IPS-15b (cell line): ENCODE data around the gene PRM2.
"Not testable (repeated sequence)": the region's sequence is repeated elsewhere in the genome, so short reads cannot be mapped to it uniquely, and the experiment has no call there.

Source experiments
- H3K27me3 ChIP-seq: one replicate; pipeline ENCODE4 v1.6.1; 2013; ENCODE audit warnings: low read length; ENCODE audit not compliant: control insufficient read depth, insufficient read depth
- H3K36me3 ChIP-seq: one replicate; pipeline ENCODE4 v1.6.1; 2013; ENCODE audit warnings: low read length; ENCODE audit not compliant: control insufficient read depth, insufficient read depth
- H3K4me1 ChIP-seq: one replicate; pipeline ENCODE4 v1.6.1; 2013; ENCODE audit warnings: mild to moderate bottlenecking, low read length; ENCODE audit not compliant: control insufficient read depth, insufficient read depth
- H3K4me3 ChIP-seq: one replicate; pipeline ENCODE4 v1.5.1; 2013; ENCODE audit warnings: low read depth, low read length
- H3K9ac ChIP-seq: one replicate; pipeline ENCODE4 v1.6.1; 2013; ENCODE audit warnings: low read depth, mild to moderate bottlenecking, low read length
- H3K9me3 ChIP-seq: one replicate; pipeline ENCODE4 v1.6.1; 2013; ENCODE audit warnings: mild to moderate bottlenecking, low read length; ENCODE audit not compliant: control insufficient read depth, insufficient read depth

The PRM2 gene

GRCh38 chr16:11303405-11304138 lies 27.3 kb upstream of the PRM2 start:
- H3K27me3 ChIP-seq, result no peaks in the 10 kb centered on the region
- H3K9ac ChIP-seq, result no peak overlapping the region
- H3K36me3 ChIP-seq, result no peaks in the 10 kb centered on the region
- no peak overlapping the region for H3K4me3 ChIP-seq
- no peaks in the 10 kb centered on the region for H3K9me3 ChIP-seq
- peaks cover 2% of the 10 kb centered on the region for H3K4me1 ChIP-seq

DNA sequence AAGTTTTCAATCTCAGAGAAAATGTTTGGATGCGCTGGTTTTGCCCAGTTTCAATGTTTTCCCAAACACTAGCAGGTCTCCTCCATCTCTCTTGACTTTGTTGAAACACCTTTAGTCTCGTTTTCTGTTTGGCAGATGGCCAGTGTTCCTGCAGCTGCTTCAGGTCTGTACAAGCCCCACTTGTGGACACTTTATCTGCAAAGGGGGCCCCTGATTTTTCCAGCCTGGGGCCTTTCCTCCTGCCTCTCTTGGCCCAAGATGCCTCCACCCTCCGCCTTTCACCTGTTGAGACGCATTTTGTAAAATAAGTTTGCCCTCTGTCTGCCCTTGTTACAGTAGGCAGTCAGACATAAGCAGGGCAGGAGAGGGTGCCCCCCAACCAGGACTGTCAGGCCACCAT lies 26.7 kb upstream of the PRM2 start:
- peaks cover 1% of the 10 kb centered on the region for H3K4me1 ChIP-seq
- no peaks in the 10 kb centered on the region for H3K27me3 ChIP-seq
- no peak overlapping the region for H3K9ac ChIP-seq
- H3K9me3 ChIP-seq, result no peaks in the 10 kb centered on the region
- no peak overlapping the region for H3K4me3 ChIP-seq
- no peaks in the 10 kb centered on the region for H3K36me3 ChIP-seq

- Histone ChIP-seq H3K4me3 (no peak overlapping the region), H3K36me3 (no peaks in the 10 kb centered on the region), H3K27me3 (no peaks in the 10 kb centered on the region), H3K9ac (no peak overlapping the region), H3K4me1 (peaks cover 6% of the 10 kb centered on the region), H3K9me3 (no peaks in the 10 kb centered on the region)
Measured at GRCh38 chr16:11301645-11302501, 25.6 kb upstream of the PRM2 start.

DNA sequence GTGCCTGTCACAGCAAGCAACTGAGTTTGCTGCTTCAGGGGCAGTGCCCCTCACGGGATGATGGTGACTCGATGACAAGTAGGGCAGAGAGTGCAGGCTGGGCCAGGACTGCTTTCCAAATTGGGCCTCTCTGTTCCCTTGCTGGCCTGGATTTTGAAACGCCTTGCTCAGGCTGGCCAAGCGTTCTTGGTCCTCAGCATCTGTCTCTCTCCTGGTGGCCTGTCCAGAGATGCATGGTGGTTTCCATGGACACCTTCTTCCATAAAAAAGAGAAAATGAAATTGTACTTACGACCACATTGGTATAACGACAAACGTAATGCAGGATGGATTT lies 24.2 kb upstream of the PRM2 start:
- no peak overlapping the region for H3K9ac ChIP-seq
- no peak overlapping the region for H3K4me3 ChIP-seq
- H3K27me3 ChIP-seq, result no peaks in the 10 kb centered on the region
- no peaks in the 10 kb centered on the region for H3K36me3 ChIP-seq
- peaks cover 6% of the 10 kb centered on the region for H3K4me1 ChIP-seq
- no peaks in the 10 kb centered on the region for H3K9me3 ChIP-seq

DNA sequence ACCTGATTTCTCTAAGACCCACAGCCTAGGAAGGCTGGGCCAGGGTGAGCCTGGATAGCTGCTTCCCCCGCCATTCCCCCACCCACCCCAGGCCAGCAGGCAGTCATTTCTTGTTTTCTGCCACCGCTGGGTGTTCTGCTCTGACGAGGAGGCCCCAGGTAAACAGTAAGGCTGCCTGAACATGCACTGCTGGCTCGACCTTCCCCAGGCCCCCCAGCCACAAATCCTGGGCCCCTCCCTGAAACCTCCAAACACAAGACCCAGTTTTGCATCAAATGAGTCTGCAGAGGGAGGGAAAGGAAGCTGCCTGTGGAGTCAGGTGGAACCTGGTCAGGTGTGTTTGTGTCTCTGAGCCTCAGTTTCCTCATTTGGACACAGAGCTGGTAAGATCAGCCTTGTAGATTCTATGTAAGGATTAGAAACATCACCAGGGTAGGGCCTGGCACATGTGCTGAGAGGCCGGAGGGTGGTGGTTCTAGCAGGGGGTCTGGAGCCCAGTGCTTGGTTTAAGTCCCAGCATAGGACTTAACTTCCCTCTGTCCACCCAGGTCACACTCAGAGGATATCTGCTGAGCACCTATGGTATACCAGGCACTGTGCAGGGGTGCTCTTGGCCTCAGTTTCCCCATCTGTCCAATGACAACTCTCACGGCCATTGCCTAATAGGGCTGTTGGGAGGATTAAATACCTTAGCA lies 23.7 kb upstream of the PRM2 start:
- H3K4me3 ChIP-seq, result no peak overlapping the region
- peaks cover 6% of the 10 kb centered on the region for H3K4me1 ChIP-seq
- H3K9me3 ChIP-seq, result no peaks in the 10 kb centered on the region
- no peaks in the 10 kb centered on the region for H3K36me3 ChIP-seq
- H3K9ac ChIP-seq, result no peak overlapping the region
- no peaks in the 10 kb centered on the region for H3K27me3 ChIP-seq

DNA sequence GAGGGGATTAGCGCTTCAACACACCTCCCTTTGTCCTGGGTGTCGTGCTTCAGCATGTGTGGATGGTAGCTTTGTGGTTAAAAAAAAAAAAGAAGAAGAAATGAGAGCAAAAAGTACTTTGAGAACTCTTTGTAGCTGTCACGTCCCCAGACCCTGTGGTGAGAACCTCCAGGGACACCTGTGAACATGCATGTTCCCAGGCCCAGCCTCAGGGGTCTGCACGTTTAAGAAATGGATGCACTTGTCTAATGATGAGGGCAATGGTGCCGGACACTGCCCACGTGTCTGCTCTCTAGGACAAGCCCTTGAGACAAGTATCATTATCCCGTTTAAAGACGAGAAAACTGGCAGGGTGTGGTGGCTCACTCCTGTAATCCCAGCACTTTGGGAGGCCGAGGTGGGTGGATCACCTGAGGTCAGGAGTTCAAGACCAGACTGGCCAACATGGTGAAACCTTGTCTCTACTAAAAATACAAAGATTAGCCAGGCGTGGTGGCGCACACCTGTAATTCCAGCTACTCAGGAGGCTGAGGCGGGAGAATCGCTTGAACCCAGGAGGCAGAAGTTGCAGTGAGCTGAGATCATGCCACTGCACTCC lies 22.8 kb upstream of the PRM2 start:
- not testable (repeated sequence) for H3K4me3 ChIP-seq, H3K9ac ChIP-seq, H3K4me1 ChIP-seq, H3K9me3 ChIP-seq, H3K27me3 ChIP-seq, H3K36me3 ChIP-seq

DNA sequence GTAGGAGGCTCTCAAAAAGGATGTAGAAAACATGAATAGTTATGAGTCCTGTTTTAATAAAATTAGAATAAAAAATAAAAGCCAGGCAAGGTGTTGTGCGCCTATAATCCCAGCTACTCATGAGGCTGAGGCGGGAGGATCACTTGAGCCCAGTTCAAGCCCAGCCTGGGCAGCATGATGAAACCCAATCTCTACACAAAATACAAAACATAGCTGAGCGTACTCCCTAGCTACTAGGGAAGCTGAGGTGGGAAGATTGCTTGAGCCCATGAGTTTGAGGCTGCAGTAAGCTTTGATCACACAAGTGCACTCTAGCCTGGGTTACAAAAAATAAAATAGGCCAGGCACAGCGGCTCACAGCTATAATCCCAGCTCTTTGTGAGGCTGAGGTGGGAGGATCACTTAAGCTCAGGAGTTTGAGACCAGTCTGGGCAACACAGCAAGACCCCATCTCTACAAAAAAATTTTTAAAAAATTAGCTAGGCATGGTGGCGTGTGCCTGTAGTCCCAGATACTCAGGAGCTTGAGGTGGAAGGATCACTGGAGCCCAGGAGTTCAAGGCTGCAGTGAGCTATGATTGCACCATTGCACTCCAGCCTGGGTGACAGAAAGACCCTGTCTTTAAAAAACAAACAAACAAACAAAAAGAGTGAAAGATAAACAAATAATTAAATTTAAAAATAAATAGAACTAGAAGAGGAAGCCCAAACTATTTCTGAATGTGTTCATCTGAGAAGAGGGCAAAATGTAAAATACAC lies 22.0 kb upstream of the PRM2 start:
- no peaks in the 10 kb centered on the region for H3K27me3 ChIP-seq
- H3K36me3 ChIP-seq, result no peaks in the 10 kb centered on the region
- H3K9ac ChIP-seq, result no peak overlapping the region
- no peaks in the 10 kb centered on the region for H3K9me3 ChIP-seq
- peaks cover 6% of the 10 kb centered on the region for H3K4me1 ChIP-seq
- no peak overlapping the region for H3K4me3 ChIP-seq

DNA sequence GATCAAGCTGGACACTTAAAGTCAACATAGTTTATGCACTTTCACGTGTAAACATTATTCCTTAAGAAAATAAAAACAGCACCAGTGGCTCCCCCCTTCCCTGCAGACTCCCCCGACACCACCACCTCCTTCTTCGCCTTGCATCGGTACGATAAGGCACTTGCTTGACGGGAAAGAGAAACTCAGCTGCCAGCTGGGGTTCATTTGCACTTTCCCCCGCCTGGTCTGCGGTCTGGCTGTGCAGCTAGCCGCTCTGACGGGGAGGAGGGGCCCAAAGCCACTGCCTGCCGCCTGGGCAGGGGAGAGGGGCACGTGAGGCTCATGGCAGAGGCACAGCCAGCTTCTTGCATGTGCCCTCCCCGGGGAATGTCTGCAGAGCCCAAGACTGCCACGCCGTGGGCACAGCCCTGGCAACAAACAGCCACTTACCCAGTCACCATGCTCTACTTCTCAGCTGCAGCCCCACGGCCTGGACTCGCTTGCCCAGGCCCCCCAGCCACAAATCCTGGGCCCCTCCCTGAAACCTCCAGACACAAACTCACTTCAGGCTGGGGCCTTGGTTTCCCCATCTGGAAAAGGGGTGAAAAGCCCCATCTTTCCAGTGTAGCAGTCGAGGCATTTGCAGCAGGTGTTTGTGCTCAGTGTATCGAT lies 21.3 kb upstream of the PRM2 start:
- Histone ChIP-seq H3K4me3 (no peak overlapping the region), H3K9ac (no peak overlapping the region), H3K27me3 (no peaks in the 10 kb centered on the region), H3K9me3 (no peaks in the 10 kb centered on the region), H3K4me1 (peaks cover 6% of the 10 kb centered on the region), H3K36me3 (no peaks in the 10 kb centered on the region)

DNA sequence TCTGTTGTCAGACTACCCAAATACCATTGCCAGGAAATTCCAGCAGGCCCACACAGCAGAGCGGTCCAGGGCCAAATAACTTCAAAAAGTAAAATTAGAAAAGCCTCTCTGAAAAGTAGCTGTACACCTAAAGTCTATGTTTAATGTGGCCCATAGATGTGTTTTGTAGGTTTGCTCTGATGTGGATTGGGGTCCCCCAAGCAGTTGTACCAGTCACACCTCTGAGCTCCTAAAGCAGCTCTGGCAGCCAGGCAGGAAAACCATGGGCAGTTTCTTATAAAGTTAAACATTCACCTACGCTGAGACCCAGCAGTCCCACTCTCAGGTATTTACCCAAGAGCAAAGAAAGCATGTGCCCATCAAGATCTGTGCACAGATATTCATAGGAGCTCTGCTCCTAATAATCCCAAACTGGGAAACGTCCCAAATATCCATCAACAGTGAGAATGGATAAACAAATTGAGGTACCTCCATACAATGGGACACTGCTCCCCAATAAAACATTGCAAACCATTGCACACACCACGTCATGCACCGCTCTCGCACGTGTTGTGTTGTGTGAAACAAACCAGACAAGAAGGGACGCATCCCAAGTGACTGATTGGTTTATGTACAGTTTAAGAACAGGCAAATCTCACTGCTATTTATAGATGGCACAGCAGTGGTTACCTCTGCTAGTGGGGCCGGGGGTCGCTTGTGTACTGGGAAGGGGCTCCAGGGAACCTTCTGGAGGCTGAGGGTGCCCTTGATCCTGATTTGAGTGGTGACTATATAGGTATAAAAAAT lies 20.6 kb upstream of the PRM2 start:
- H3K36me3 ChIP-seq, result no peaks in the 10 kb centered on the region
- H3K27me3 ChIP-seq, result no peaks in the 10 kb centered on the region
- no peaks in the 10 kb centered on the region for H3K9me3 ChIP-seq
- H3K4me1 ChIP-seq, result peaks cover 6% of the 10 kb centered on the region
- no peak overlapping the region for H3K9ac ChIP-seq
- H3K4me3 ChIP-seq, result no peak overlapping the region

- H3K27me3 ChIP-seq, result no peaks in the 10 kb centered on the region
- H3K9me3 ChIP-seq, result no peaks in the 10 kb centered on the region
- H3K9ac ChIP-seq, result no peak overlapping the region
- no peak overlapping the region for H3K4me3 ChIP-seq
- H3K36me3 ChIP-seq, result no peaks in the 10 kb centered on the region
- H3K4me1 ChIP-seq, result peaks cover 6% of the 10 kb centered on the region
Measured at GRCh38 chr16:11296351-11296705, 20.0 kb upstream of the PRM2 start.
